CD4-positive, alpha-beta memory T cell (primary cell): Measurements from ENCODE around the gene ADGRV1. TPM values are rescaled to one million over a fixed set of nuclear protein-coding genes. Genes with fewer than 3 reads are reported as not detected.
A peak's percentile ranks its signal among the peaks of the same experiment; 100 is the strongest.

Source experiments
- CTCF ChIA-PET: fragments of 350-600 bp; sonication (Branson Sonifier 250); formaldehyde crosslinking; loops from one replicate; lab custom pipeline; 2021; ENCODE audit warnings: inconsistent platforms; ENCODE audit not compliant: partially characterized antibody; lab: Charles Lee
- POLR2A ChIA-PET: fragments of 350-600 bp; sonication (Branson Sonifier 250); formaldehyde crosslinking; loops from one replicate; lab custom pipeline; 2021; ENCODE audit not compliant: partially characterized antibody; lab: Charles Lee
- DNase-seq, 5 donors: peaks; one replicate each; pipeline versions ENCODE4 v3.0.0 to v3.0.0-alpha.2; 2020 to 2022; ENCODE audit warnings: mixed read lengths in 1 of 5
- H3K27ac ChIP-seq: one replicate; pipeline ENCODE4 v1.7.0; 2013; ENCODE audit warnings: low read depth, low read length
- H3K27me3 ChIP-seq: 2 replicates; pipeline ENCODE4 v1.7.0; 2013; ENCODE audit warnings: mild to moderate bottlenecking, low read length, moderate library complexity; ENCODE audit not compliant: insufficient read depth
- H3K36me3 ChIP-seq: 2 replicates; pipeline ENCODE4 v1.7.0; 2013; ENCODE audit warnings: mild to moderate bottlenecking, low read length, moderate library complexity; ENCODE audit not compliant: insufficient read depth
- H3K4me1 ChIP-seq: 2 replicates; pipeline ENCODE4 v1.7.0; 2013; ENCODE audit warnings: mild to moderate bottlenecking, low read length, moderate library complexity; ENCODE audit not compliant: insufficient read depth
- H3K4me3 ChIP-seq, 2 donors: one replicate each; pipeline ENCODE4 v1.7.0; 2013; ENCODE audit warnings: low read length in 2 of 2, mild to moderate bottlenecking in 1 of 2
- H3K9me3 ChIP-seq, 2 donors: one replicate each; pipeline ENCODE4 v1.7.0; 2013; ENCODE audit warnings: low read length in 2 of 2, control low read depth in 1 of 2; ENCODE audit not compliant: control insufficient read depth in 1 of 2
- H3K27ac Mint-ChIP-seq, 7 donors: one replicate each; pipeline ENCODE4 v1.8.0; 2020 to 2021; ENCODE audit warnings: mixed read lengths in 7 of 7, mild to moderate bottlenecking in 6 of 7, inconsistent platforms in 3 of 7, moderate library complexity in 3 of 7
- H3K27me3 Mint-ChIP-seq, 2 donors: one replicate each; pipeline ENCODE4 v1.8.0; 2020 to 2021; ENCODE audit warnings: mixed read lengths in 2 of 2
- H3K36me3 Mint-ChIP-seq, 2 donors: one replicate each; pipeline ENCODE4 v1.8.0; 2020 to 2021; ENCODE audit warnings: mixed read lengths in 2 of 2, inconsistent platforms in 1 of 2, mild to moderate bottlenecking in 1 of 2
- H3K4me1 Mint-ChIP-seq, 4 donors: one replicate each; pipeline ENCODE4 v1.8.0; 2020 to 2021; ENCODE audit warnings: mixed read lengths in 4 of 4, mild to moderate bottlenecking in 1 of 4
- H3K4me3 Mint-ChIP-seq, 8 donors: one replicate each; pipeline ENCODE4 v1.8.0; 2020 to 2021; ENCODE audit warnings: mixed read lengths in 8 of 8, mild to moderate bottlenecking in 7 of 8, moderate library complexity in 6 of 8, inconsistent platforms in 3 of 8
- H3K9me3 Mint-ChIP-seq, 8 donors: one replicate each; pipeline ENCODE4 v1.8.0; 2020 to 2021; ENCODE audit warnings: mixed read lengths in 8 of 8, mild to moderate bottlenecking in 5 of 8, inconsistent platforms in 3 of 8, moderate library complexity in 1 of 8
- intact Hi-C: fragments of 100-400 bp; cut with micrococcal nuclease; formaldehyde crosslinking; loops from one replicate; pipeline ENCODE4 v1.15.1; 2023
- polyA plus RNA-seq, 2 donors: library from polyadenylated mRNA; unstranded; fragments of 300-500 nt; fragmentation: Illumina TruSeq; gene quantifications; one replicate each; pipeline ENCODE4 v1.2.3, GENCODE V29; 2021
- total RNA-seq, 2 experiments: library from RNA; stranded (reverse); gene quantifications; one replicate each; pipeline ENCODE4 v1.2.3, GENCODE V29; 2021

Gene ADGRV1
- total RNA-seq (under 1 TPM; 0.09 to 0.22 TPM), polyA plus RNA-seq (not detected)

GRCh38 chr5:90558344-90559192 is at the start of gene ADGRV1:
TSS of gene ADGRV1 (plus strand) at chr5:90558797. CDS start at chr5:90558896, 99 bp downstream.
- Histone ChIP-seq H3K9me3 (no peaks in the 10 kb centered on the region), H3K27ac (no peak within 1 kb of the TSS), H3K4me1 (peaks cover 6% of the 10 kb centered on the region), H3K36me3 (no peaks in the 10 kb centered on the region), H3K4me3 (peak within 1 kb of the TSS in 1 of 2 donors; percentile 6), H3K27me3 (peaks cover 8% of the 10 kb centered on the region)
- Mint-ChIP-seq H3K27me3 (peaks cover 37 to 45% of the 10 kb centered on the region in 2 donors), H3K4me1 (peaks cover 5 to 10% (median 9%) of the 10 kb centered on the region in 4 donors), H3K4me3 (peak within 1 kb of the TSS; percentile 49 to 84 (median 70)), H3K9me3 (no peaks in the 10 kb centered on the region), H3K36me3 (no peaks in the 10 kb centered on the region), H3K27ac (no peak within 1 kb of the TSS)
- POLR2A ChIA-PET = no interaction called here
- intact Hi-C loops = no loop called here
- peak in 2 of 5 donors; percentile 3 to 31 for DNase-seq
- CTCF ChIA-PET = no interaction called here

DNA sequence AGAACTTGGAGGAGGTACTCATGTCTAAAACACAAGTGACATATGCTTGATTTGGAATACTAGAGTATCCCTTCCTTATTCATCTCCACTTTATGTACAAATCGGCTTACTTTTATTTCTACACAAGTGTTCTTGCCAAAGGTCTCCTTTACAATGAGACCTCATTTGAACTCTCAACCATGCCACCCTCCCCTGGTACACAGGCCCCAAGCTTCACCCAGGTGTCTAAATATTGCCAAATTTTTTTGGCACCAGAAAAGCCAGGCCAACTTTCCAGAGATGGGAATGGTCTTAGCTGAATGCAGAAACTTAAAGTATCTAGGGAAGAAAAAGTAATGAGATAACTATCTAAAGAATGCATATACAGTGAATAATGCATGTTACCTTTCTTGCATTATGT is 48.2 kb upstream of the ADGRV1 start:
- H3K36me3 ChIP-seq = no peaks in the 10 kb centered on the region
- no peak for DNase-seq
- no peaks in the 10 kb centered on the region for H3K27me3 ChIP-seq
- no peaks in the 10 kb centered on the region for H3K4me1 ChIP-seq
- no peaks in the 10 kb centered on the region for H3K27me3 Mint-ChIP-seq
- no peak overlapping the region for H3K27ac ChIP-seq
- ChIA-PET POLR2A (no interaction called here), CTCF (interaction anchor here (1.6 kb wide), 1 partner anchor 11 kb away, joined by 3 read pairs; no protein-coding TSS in a partner anchor)
- H3K4me3 Mint-ChIP-seq = no peak overlapping the region
- no peak overlapping the region for H3K27ac Mint-ChIP-seq
- H3K9me3 Mint-ChIP-seq = no peaks in the 10 kb centered on the region
- H3K4me1 Mint-ChIP-seq = peaks cover 0 to 7% (median 4%) of the 10 kb centered on the region in 4 donors
- H3K9me3 ChIP-seq = no peaks in the 10 kb centered on the region
- H3K4me3 ChIP-seq = no peak overlapping the region
- no peaks in the 10 kb centered on the region for H3K36me3 Mint-ChIP-seq
- intact Hi-C loops = no loop called here

DNA sequence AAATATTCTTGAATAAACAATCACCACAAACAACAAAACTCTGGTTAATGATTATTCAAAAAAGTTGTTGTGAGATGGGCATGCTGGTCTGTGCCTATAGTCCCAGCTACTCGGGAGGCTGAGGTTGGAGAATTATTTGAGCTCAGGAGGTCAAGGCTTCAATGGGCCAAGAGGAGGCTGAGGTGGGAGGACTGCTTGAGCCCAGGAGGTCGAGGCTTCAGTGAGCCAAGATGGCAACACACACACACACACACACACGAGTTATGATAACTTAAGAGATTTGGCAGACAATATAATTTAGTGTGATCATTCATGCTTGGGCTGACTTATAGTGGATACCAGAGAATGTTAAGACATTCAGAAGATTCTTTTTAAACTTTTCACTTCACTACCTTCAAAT is 44.1 kb upstream of the ADGRV1 start:
- POLR2A ChIA-PET = no interaction called here
- H3K4me3 Mint-ChIP-seq = no peak overlapping the region

GRCh38 chr5:90518661-90519060 is 39.9 kb upstream of the ADGRV1 start:
- Histone ChIP-seq H3K27ac (no peak overlapping the region), H3K4me1 (no peaks in the 10 kb centered on the region), H3K9me3 (no peaks in the 10 kb centered on the region), H3K4me3 (no peak overlapping the region), H3K27me3 (no peaks in the 10 kb centered on the region), H3K36me3 (peaks cover 21% of the 10 kb centered on the region)
- Mint-ChIP-seq H3K9me3 (no peaks in the 10 kb centered on the region), H3K27me3 (no peaks in the 10 kb centered on the region), H3K4me3 (no peak overlapping the region), H3K4me1 (peaks cover 8 to 20% (median 13%) of the 10 kb centered on the region in 4 donors), H3K27ac (peak overlapping the region in 1 of 7 donors; percentile 1), H3K36me3 (peaks cover 41 to 45% of the 10 kb centered on the region in 2 donors)
- POLR2A ChIA-PET = no interaction called here
- intact Hi-C loops = no loop called here
- DNase-seq = no peak
- CTCF ChIA-PET = no interaction called here

More for the DNA sequence above, 44.1 kb upstream of the ADGRV1 start:
- H3K27ac ChIP-seq = no peak overlapping the region
- no peaks in the 10 kb centered on the region for H3K4me1 ChIP-seq
- no peak overlapping the region for H3K4me3 ChIP-seq
- intact Hi-C loops = no loop called here
- no peaks in the 10 kb centered on the region for H3K9me3 ChIP-seq
- Mint-ChIP-seq H3K4me1 (peaks cover 0 to 8% (median 5%) of the 10 kb centered on the region in 4 donors), H3K27me3 (no peaks in the 10 kb centered on the region), H3K9me3 (no peaks in the 10 kb centered on the region), H3K36me3 (peaks cover 13 to 15% of the 10 kb centered on the region in 2 donors), H3K27ac (no peak overlapping the region)
- CTCF ChIA-PET = no interaction called here
- H3K36me3 ChIP-seq = peaks cover 9% of the 10 kb centered on the region
- no peaks in the 10 kb centered on the region for H3K27me3 ChIP-seq
- DNase-seq = no peak

- CTCF ChIA-PET = no interaction called here
- Histone ChIP-seq H3K4me1 (peaks cover 2% of the 10 kb centered on the region), H3K36me3 (peaks cover 21% of the 10 kb centered on the region), H3K27ac (no peak overlapping the region), H3K4me3 (no peak overlapping the region), H3K9me3 (no peaks in the 10 kb centered on the region), H3K27me3 (no peaks in the 10 kb centered on the region)
- POLR2A ChIA-PET = no interaction called here
- intact Hi-C loops = no loop called here
- H3K9me3 Mint-ChIP-seq = no peaks in the 10 kb centered on the region
- H3K4me1 Mint-ChIP-seq = peaks cover 8 to 20% (median 13%) of the 10 kb centered on the region in 4 donors
- DNase-seq = no peak
- H3K27ac Mint-ChIP-seq = peak overlapping the region in 3 of 7 donors; percentile 1 to 62 (median 8)
- no peaks in the 10 kb centered on the region for H3K27me3 Mint-ChIP-seq
- H3K36me3 Mint-ChIP-seq = peaks cover 41 to 49% of the 10 kb centered on the region in 2 donors
- H3K4me3 Mint-ChIP-seq = no peak overlapping the region
These were observed 39.5 kb upstream of the ADGRV1 start for GRCh38 chr5:90519081-90519480.

GRCh38 chr5:90528601-90529193 is 29.9 kb upstream of the ADGRV1 start:
- Histone ChIP-seq H3K4me1 (peaks cover 40% of the 10 kb centered on the region), H3K36me3 (no peaks in the 10 kb centered on the region), H3K27ac (peak overlapping the region; percentile 98), H3K9me3 (no peaks in the 10 kb centered on the region), H3K4me3 (peak overlapping the region; percentile 83 to 93), H3K27me3 (no peaks in the 10 kb centered on the region)
- H3K36me3 Mint-ChIP-seq = peaks cover 9 to 25% of the 10 kb centered on the region in 2 donors
- peak in 4 of 5 donors; percentile 41 to 77 (median 56) for DNase-seq
- peaks cover 0 to 3% (median 0%) of the 10 kb centered on the region in 8 donors for H3K9me3 Mint-ChIP-seq
- H3K4me3 Mint-ChIP-seq = peak overlapping the region; percentile 97 to 100 (median 99)
- peak overlapping the region; percentile 93 to 100 (median 98) for H3K27ac Mint-ChIP-seq
- ChIA-PET CTCF (interaction anchor here (3.7 to 3.8 kb wide), 3 partner anchors 55 to 118 kb away, joined by 24 to 89 read pairs (median 45); partner anchors contain the start of genes CETN3, MBLAC2 and POLR3G), POLR2A (interaction anchor here (1.0 to 3.4 kb wide), 5 partner anchors 54 to 855 kb away, joined by 4 to 50 read pairs (median 14); partner anchors contain the start of genes ARRDC3, CETN3, MBLAC2 and POLR3G)
- peaks cover 6 to 9% of the 10 kb centered on the region in 2 donors for H3K27me3 Mint-ChIP-seq
- intact Hi-C loops = loop anchor here (1.0 kb wide), 2 partner anchors 54 to 119 kb away; partner anchors contain the start of genes CETN3, MBLAC2 and POLR3G
- peaks cover 25 to 42% (median 34%) of the 10 kb centered on the region in 4 donors for H3K4me1 Mint-ChIP-seq
